ENCODE results near the gene PTPN22.

DNA sequence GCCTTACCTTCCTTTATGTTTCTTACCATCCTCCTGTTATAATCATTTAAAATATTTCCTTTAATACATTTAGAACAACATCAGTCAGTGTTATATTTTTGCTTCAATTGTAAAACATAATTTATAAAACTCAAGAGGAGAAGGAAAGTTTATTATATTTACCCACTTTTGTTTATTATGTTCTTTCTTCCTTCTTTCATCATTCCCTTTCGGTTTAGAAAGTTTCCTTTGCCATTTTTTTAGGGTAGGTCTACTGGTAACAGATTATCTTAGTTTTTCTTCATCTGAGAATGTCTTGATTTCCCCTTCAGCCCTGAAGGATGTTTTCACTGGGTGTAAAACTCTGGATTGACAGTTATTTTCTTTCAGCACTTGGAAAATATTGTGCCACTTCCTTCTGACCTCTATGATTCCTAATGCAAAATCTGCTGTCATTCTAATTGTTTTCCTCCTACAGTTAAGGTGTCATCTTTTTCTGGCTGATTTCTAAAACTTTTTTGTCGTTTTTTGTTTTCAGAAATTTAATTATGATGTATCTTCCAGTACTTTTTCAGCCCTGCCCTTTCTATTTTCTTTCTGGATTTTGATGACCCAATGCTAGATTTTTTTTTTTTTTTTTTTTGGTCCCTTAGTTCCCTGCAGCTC lies 25.0 kb downstream of the PTPN22 start:
- TF ChIP-seq SUZ12 (IDR thresholded peaks at IDR 0.05) (no peak), FOXM1 (IDR thresholded peaks at IDR 0.05; ENCODE audit: borderline replicate concordance) (no peak), ZNF384 (IDR thresholded peaks at IDR 0.05) (peak; percentile 25; the same call in 1 of the 2 replicates), SP1 (IDR thresholded peaks at IDR 0.05) (no peak), BHLHE40 (IDR thresholded peaks at IDR 0.05; ENCODE audit: borderline replicate concordance) (no peak), FOXA1 (IDR thresholded peaks at IDR 0.05) (no peak), ELF4 (IDR thresholded peaks at IDR 0.05) (no peak), ARNT (IDR thresholded peaks at IDR 0.05) (no peak), TARDBP (IDR thresholded peaks at IDR 0.05) (no peak), FOXK2 (IDR thresholded peaks at IDR 0.05) (no peak), NFRKB (IDR thresholded peaks at IDR 0.05) (no peak), L3MBTL2 (conservative IDR thresholded peaks at IDR 0.05) (no peak)
